NB4 (cell line): Measurements from ENCODE around the gene PDE4A.

Experiments used
- MYC ChIP-seq: IDR thresholded peaks from 2 replicates; pipeline ENCODE4 v1.6.1; 2011; ENCODE audit warnings: low read depth, low read length
- POLR2A ChIP-seq: IDR thresholded peaks from 2 replicates; pipeline ENCODE4 v1.6.1; 2011; ENCODE audit warnings: mild to moderate bottlenecking; ENCODE audit not compliant: insufficient read length; ENCODE audit errors: extremely low read depth
- TF ChIP-seq, protein P1 (sequence below): IDR thresholded peaks from one replicate; pipeline ENCODE4 v1.5.1; 2012; ENCODE audit warnings: low read depth, low read length

DNA sequence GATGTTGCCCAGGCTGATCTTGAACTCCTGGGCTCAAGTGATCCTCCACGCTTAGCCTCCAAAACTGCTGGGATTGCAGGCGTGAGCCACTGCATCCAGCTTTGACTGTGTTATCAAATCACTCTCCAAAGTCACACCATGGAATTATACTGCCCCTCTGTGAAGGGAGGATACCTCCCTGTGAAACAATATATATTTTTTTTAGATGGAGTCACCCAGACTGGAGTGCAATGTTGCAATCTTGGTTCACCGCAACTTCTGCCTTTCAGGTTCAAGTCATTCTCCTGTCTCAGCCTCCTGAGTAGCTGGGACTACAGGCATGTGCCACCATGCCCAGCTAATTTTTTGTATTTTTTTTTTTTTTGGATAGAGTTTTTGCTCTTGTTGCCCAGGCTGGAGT, 47.6 kb upstream of the PDE4A start:
- TF ChIP-seq, protein P1, sequence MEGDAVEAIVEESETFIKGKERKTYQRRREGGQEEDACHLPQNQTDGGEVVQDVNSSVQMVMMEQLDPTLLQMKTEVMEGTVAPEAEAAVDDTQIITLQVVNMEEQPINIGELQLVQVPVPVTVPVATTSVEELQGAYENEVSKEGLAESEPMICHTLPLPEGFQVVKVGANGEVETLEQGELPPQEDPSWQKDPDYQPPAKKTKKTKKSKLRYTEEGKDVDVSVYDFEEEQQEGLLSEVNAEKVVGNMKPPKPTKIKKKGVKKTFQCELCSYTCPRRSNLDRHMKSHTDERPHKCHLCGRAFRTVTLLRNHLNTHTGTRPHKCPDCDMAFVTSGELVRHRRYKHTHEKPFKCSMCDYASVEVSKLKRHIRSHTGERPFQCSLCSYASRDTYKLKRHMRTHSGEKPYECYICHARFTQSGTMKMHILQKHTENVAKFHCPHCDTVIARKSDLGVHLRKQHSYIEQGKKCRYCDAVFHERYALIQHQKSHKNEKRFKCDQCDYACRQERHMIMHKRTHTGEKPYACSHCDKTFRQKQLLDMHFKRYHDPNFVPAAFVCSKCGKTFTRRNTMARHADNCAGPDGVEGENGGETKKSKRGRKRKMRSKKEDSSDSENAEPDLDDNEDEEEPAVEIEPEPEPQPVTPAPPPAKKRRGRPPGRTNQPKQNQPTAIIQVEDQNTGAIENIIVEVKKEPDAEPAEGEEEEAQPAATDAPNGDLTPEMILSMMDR: peak; percentile 71
- TF ChIP-seq POLR2A (no peak), MYC (peak; percentile 98)
